ENCODE data around the gene TTLL11. TPM values are rescaled to one million over a fixed set of nuclear protein-coding genes. Genes with fewer than 3 reads are reported as not detected.
"Not testable (repeated sequence)": the region's sequence is repeated elsewhere in the genome, so short reads cannot be mapped to it uniquely, and the experiment has no call there.

TTLL11 gene
- total RNA-seq, 1 donor: 1.0 TPM

DNA sequence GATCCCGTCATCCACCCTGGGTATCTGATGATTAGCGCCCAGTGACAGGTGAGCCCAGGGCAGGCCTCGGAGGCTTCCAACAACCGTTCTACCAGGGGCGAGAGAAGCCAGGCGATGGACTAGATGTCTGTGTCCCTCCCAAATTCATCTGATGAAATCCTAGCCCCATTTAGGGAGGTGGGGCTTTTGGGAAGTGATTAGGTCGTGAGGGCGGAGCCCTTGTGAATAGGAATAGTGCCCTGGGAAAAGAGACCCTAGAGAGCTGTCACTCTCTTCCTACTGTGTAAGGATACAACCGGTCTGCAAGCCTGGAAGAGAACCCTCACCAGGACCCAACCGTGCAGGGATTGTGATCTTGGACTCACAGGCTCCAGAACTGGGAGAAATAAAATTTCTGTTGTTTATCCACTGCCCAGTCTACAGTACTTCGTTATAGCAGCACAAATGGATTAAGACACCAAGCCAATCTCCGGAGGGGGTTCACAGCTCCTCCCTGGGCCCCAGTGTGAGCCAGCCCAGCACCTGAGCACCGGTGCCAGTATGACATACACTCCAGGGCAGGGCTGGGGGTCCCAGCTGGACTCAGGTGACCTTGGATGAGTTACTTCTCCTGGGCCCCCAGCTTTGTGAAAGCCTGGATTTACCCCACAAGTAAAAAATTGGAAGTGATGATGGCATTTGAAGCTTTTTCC, 279.4 kb downstream of the TTLL11 start:
- no peaks in the 10 kb centered on the region for H3K9me3 ChIP-seq (ENCODE audit: low read depth, low read length)
- H3K27me3 ChIP-seq (ENCODE audit: insufficient read depth, low read length): no peaks in the 10 kb centered on the region
- no peaks in the 10 kb centered on the region for H3K4me1 ChIP-seq (ENCODE audit: insufficient read depth, low read length)
- H3K4me3 ChIP-seq (ENCODE audit: low read length): no peak overlapping the region

DNA sequence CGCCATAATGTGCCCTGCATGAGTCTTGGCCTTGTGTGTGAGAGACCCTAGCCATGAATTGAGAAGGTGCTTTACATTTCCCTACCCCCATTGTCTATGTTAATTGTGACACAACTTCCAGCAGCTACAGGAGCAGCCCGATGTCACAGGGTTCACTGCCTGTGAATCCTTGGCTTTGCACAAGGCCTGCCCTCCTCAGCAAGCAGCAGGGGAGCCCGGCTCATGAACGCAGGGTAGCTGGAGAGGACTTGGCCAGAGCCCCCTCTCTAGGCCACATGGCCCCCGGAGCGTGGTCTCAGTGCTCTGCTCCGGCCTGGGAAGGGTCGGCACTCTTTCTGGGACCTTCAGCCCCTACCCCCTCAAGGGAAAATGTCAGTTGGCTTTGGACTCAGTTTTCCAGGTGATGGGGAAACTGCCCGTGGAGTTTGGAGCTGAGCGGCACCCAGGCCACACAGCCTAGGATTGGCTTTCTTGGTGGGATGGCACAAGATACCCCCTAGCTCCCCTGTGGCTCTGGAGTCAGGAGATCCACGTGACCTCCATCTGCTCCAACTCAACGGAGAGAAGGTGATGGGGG, 280.9 kb downstream of the TTLL11 start:
- H3K9me3 ChIP-seq (ENCODE audit: low read depth, low read length): no peaks in the 10 kb centered on the region
- no peak overlapping the region for H3K4me3 ChIP-seq (ENCODE audit: low read length)
- no peaks in the 10 kb centered on the region for H3K27me3 ChIP-seq (ENCODE audit: insufficient read depth, low read length)
- H3K4me1 ChIP-seq (ENCODE audit: insufficient read depth, low read length): no peaks in the 10 kb centered on the region

DNA sequence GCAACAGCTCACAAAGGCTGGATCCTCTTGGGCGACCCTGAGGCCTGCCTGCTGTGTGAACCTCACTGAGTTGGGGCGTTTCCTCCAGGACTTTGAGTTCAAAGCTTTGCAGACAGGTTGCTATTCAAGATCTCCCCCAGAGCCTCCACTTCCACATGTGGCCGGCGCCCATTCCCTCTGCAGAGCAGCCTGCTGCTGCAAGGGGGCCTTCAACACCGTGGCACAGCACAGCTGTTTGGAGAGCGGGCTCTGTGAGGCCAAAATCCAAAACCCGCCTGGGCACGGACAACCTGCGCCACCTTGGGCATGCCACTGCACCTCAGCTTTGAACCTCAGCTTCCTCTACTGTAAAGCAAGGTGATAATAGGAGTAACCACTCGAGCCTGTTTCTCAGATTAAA, 281.4 kb downstream of the TTLL11 start:
- Histone ChIP-seq H3K9me3 (ENCODE audit: low read depth, low read length) (no peaks in the 10 kb centered on the region), H3K4me3 (ENCODE audit: low read length) (no peak overlapping the region), H3K27me3 (ENCODE audit: insufficient read depth, low read length) (no peaks in the 10 kb centered on the region), H3K4me1 (ENCODE audit: insufficient read depth, low read length) (no peaks in the 10 kb centered on the region)

DNA sequence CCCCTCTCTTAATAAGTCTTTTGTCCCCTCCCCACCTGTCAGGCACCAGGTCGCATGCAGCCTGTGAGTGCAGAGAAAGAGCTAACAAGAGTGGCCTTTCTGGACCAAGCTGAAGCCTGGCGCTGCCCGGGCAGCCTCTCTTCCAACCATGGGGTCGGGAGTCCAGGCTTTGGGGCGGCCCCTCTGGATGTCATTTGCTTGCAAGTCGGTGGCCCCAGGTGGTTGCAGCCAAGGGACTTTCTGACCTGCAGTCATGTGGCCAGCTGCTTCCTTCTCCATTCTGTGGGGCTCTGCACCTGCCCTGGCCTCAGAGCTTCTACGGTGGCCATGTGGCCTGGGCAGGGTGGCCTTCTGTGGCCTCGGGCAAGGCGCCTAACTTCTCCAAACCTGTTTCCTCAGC, 282.0 kb downstream of the TTLL11 start:
- no peaks in the 10 kb centered on the region for H3K9me3 ChIP-seq (ENCODE audit: low read depth, low read length)

DNA sequence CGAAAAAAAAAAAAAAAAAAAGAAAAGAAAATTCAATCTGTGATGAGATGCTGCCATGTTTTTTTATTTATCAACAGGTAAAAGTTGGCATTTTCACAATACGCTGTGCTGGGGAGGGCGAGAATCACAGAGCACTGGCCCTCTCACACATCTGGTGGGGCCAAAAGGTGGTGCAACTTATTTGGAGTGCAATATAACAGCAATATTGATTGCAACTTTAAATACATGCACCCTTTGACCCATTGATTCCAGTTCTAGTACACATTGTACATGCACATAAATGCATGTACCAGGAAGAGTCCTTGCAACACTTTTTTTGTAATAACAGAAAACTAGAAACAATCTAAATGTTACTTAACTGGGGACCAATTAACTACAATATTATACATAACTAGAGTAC, 282.6 kb downstream of the TTLL11 start:
- no peaks in the 10 kb centered on the region for H3K27me3 ChIP-seq (ENCODE audit: insufficient read depth, low read length)
- no peak overlapping the region for H3K4me3 ChIP-seq (ENCODE audit: low read length)
- no peaks in the 10 kb centered on the region for H3K9me3 ChIP-seq (ENCODE audit: low read depth, low read length)
- no peaks in the 10 kb centered on the region for H3K4me1 ChIP-seq (ENCODE audit: insufficient read depth, low read length)

More for the DNA sequence above, 282.0 kb downstream of the TTLL11 start:
- Histone ChIP-seq H3K4me3 (ENCODE audit: low read length) (no peak overlapping the region), H3K27me3 (ENCODE audit: insufficient read depth, low read length) (no peaks in the 10 kb centered on the region), H3K4me1 (ENCODE audit: insufficient read depth, low read length) (no peaks in the 10 kb centered on the region)

DNA sequence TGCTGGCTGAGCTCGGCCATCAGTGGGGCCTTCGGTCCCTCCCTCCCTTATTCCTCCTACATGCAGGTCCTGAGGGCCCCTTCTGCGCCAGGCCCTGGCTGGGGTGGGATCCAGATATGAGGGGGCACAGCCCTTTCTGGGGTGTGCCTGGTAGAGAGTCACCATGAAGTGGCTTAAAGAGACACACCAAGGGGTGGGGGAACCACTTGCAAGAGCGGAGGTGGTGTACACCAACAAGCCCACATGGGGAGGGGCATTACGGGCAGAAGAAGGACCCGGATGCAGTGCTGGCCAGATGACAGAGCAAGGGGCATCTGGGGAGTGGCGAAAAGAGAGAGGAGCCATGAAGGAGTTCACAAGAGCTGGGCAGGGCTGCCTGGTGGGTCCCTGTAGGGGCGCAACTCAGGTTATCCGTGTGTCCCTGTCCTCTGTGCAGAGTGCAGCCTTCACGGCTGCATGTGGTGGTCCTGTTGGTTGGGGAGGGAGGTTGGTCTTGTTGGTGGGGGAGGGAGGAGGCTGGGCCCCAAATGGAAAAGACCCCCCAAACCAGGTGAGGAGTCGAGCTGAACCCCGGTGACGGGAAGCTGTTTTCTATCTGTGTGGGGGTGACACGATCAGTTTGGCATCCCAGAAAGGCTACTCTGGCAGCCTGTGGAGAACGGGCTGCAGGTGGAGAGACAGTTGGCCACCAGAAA, 283.6 kb downstream of the TTLL11 start:
- no peaks in the 10 kb centered on the region for H3K4me1 ChIP-seq (ENCODE audit: insufficient read depth, low read length)
- no peak overlapping the region for H3K4me3 ChIP-seq (ENCODE audit: low read length)
- H3K27me3 ChIP-seq (ENCODE audit: insufficient read depth, low read length): no peaks in the 10 kb centered on the region

DNA sequence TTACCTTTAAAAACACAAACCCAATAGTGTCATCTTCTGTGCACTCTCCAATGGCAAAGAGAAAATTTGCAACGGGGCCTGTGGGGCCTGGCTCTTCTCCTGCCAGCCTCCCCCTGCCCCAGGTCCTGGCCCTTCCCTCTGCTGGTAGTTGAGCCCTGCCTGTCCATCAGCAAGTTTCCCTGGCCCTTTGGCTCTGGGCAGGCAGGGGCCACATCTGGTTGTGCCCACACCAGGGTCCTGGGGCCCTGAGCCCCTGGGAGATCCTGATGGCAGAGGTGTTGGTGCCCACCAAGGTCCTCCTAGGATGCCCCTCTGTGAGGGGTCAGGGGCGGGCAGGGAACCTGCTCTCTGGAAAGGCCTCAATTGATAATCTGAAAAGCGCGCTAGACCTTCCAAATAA, 284.3 kb downstream of the TTLL11 start:
- no peak overlapping the region for H3K4me3 ChIP-seq (ENCODE audit: low read length)
- H3K4me1 ChIP-seq (ENCODE audit: insufficient read depth, low read length): no peaks in the 10 kb centered on the region
- no peaks in the 10 kb centered on the region for H3K27me3 ChIP-seq (ENCODE audit: insufficient read depth, low read length)
- no peaks in the 10 kb centered on the region for H3K9me3 ChIP-seq (ENCODE audit: low read depth, low read length)

More for the DNA sequence above, 283.6 kb downstream of the TTLL11 start:
- H3K9me3 ChIP-seq (ENCODE audit: low read depth, low read length): no peaks in the 10 kb centered on the region

DNA sequence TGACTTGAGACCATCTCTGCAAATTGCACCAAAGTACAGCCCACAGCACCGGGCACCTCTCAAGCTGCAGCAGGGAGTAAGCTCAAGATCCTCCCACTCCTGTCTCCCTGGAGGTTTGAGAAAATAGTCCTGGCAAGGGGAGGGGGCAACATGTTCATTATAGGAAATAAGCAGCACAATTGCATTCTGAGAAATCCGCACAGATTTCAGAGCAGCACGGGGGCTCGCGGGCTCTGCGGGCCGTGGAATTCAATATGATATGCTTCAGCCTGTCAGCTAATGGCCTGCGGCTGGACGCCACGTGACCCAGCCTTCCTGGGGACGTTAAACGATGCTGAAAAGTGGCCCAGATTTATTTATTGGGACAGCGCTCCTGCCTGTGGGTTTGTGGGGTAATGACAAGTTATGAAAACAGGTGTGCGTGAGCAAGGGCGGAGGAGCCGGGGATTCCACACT, 285.3 kb downstream of the TTLL11 start:
- H3K27me3 ChIP-seq (ENCODE audit: insufficient read depth, low read length): no peaks in the 10 kb centered on the region
- H3K9me3 ChIP-seq (ENCODE audit: low read depth, low read length): no peaks in the 10 kb centered on the region
- no peaks in the 10 kb centered on the region for H3K4me1 ChIP-seq (ENCODE audit: insufficient read depth, low read length)
- no peak overlapping the region for H3K4me3 ChIP-seq (ENCODE audit: low read length)

DNA sequence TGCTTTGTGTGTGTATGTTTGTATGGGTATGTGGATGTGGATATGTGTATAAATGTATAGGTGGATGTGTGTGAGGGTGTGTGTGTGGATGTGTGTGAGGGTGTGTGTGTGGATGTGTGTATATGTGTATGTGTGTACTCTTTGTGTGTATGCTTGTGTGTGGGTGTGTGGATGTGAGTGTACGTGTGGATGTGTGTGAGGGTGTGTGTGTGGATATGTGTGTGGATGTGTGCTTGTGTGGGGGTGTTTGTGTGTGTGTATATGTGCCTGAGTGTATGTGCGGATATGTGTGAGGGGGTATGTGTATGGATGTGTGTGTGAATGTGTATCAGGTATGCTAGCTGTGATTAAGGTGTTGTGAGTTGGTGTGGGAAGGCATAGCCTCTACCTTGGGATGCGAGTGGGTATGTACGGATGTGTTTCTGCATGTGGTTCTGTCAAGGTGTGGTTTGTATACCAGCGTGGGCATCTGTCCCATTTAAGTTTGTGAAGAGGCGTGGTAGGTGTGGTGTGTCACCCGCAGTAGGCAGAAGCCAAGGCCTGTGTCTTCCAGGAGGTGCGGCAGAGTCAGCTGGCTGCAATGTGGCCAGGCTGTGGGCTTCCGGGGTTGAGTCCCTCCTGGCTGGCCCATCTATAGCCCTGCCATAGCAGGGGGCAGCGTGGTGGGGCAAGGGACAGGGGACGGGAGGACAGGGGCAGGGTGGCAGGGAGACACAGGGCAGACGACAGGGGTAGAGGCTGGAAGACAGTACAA, 285.9 kb downstream of the TTLL11 start:
- Histone ChIP-seq H3K9me3 (ENCODE audit: low read depth, low read length) (no peaks in the 10 kb centered on the region), H3K4me3 (ENCODE audit: low read length) (no peak overlapping the region), H3K4me1 (ENCODE audit: insufficient read depth, low read length) (no peaks in the 10 kb centered on the region), H3K27me3 (ENCODE audit: insufficient read depth, low read length) (no peaks in the 10 kb centered on the region)

DNA sequence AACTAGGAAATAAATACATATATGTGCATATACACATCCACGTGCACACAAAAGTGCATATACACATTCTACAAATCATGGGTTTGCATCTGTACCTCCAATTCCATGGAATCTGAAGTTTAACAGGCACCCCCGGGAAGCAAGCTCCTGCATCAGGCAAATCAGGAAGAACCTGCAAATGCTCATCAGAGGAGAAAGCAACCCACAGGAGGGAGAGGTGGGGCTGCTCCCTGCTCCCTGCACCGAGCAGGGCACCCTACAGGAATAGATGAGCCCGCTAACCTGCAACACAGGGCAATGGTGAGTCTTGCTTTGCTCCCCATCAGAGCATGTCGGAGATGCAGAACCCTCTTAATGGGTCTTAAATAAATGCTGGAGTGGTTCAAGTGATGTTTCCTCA, 290.4 kb downstream of the TTLL11 start:
- H3K9me3 ChIP-seq (ENCODE audit: low read depth, low read length): no peaks in the 10 kb centered on the region
- H3K4me1 ChIP-seq (ENCODE audit: insufficient read depth, low read length): no peaks in the 10 kb centered on the region
- no peaks in the 10 kb centered on the region for H3K27me3 ChIP-seq (ENCODE audit: insufficient read depth, low read length)
- no peak overlapping the region for H3K4me3 ChIP-seq (ENCODE audit: low read length)

DNA sequence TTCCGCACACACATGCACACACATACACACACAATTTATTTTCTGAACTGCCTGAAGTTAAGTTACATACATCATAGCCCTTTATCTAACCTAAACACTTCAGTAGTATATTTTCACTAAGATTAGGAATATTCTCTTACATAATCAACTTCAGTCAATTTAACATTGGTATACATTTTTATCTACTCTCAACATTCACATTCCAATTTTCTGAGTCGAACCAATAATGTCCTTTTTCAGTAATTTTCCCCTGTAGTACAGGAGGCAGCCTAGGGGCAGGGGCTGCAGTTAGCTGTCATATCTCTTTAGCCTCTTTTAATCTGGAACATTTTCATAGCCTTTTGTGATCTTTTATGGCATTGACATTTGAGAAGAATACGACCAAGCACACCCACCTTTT, 291.5 kb downstream of the TTLL11 start:
- Histone ChIP-seq H3K9me3 (ENCODE audit: low read depth, low read length) (no peaks in the 10 kb centered on the region), H3K27me3 (ENCODE audit: insufficient read depth, low read length) (no peaks in the 10 kb centered on the region), H3K4me1 (ENCODE audit: insufficient read depth, low read length) (no peaks in the 10 kb centered on the region), H3K4me3 (ENCODE audit: low read length) (no peak overlapping the region)

DNA sequence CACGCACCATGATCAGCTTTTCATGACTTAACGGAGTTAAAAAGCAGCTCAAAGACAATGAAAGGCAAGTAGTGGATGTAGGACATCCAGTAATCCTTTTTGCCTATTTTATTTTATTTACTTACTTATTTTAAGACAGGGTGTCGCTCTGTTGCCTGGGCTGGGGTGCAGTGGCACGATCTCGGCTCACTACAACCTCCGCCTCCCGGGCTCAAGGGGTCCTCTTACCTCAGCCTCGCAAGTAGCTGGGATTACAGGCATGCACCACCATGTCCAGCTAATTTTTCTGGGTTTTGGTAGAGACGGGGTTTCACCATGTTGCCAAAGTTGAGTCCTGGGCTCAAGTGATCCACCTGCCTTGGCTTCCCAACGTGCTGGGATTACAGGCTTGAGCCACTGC, 292.7 kb downstream of the TTLL11 start:
- Histone ChIP-seq H3K9me3 (ENCODE audit: low read depth, low read length) (no peaks in the 10 kb centered on the region), H3K4me3 (ENCODE audit: low read length) (no peak overlapping the region), H3K27me3 (ENCODE audit: insufficient read depth, low read length) (no peaks in the 10 kb centered on the region), H3K4me1 (ENCODE audit: insufficient read depth, low read length) (no peaks in the 10 kb centered on the region)

DNA sequence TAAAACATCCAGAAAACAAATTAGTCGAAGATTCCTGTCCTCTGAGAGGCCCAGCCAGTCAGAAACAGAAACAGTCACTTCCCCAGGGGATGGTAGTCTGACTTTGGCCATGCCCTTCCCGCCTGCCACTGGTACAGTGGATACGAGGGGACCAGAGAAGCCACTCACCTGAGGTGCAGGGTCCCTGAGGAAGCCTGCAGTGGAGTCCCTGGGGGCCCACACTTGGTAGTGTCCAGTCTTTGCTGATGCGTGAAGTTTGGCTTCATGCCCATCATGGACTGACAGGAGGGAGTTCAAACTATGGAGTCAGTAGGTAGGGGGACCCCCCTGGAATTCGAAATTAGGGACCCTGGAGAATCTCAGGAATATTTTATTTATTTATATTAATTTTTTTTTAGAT, 294.2 kb downstream of the TTLL11 start:
- Histone ChIP-seq H3K9me3 (ENCODE audit: low read depth, low read length) (no peaks in the 10 kb centered on the region), H3K4me1 (ENCODE audit: insufficient read depth, low read length) (no peaks in the 10 kb centered on the region), H3K27me3 (ENCODE audit: insufficient read depth, low read length) (no peaks in the 10 kb centered on the region), H3K4me3 (ENCODE audit: low read length) (no peak overlapping the region)

DNA sequence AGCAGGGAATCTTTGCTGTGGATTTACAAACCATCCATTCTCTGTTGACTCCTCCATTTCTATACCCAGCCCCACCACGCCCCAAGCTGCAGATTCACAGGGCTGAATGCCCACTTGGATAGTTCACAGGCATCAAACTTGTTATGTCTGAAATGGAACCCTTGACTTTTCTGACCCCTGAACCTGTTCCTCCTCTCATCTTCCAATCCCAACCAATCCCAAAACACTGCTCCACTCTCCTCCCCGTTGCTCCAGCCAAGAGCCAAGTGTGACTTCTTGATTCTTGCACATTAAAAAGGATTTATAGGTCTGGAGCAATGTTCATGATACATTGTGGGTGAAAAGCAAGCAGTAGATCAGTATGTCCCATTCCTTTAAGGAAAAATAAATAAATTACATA, 296.0 kb downstream of the TTLL11 start:
- Histone ChIP-seq H3K9me3 (ENCODE audit: low read depth, low read length) (no peaks in the 10 kb centered on the region), H3K4me1 (ENCODE audit: insufficient read depth, low read length) (no peaks in the 10 kb centered on the region)

DNA sequence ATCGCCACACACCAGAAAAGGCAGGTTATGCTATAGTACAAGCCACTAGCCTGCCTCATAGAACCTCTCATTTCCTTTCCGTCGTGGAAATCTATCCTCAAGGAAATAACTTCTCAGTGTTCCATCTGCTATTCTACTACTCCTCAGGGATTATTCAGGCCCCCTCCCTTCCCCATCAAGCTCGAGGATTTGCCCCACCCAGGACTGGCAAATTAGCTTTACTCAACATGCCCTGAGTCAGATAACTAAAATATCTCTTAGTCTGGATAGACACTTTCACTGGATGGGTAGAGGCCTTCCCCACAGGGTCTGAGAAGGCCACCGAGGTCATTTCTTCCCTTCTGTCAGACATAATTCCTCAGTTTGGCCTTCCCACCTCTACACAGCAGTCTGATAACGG, 298.8 kb downstream of the TTLL11 start:
- H3K4me3 ChIP-seq (ENCODE audit: low read length); H3K27me3 ChIP-seq (ENCODE audit: insufficient read depth, low read length); H3K4me1 ChIP-seq (ENCODE audit: insufficient read depth, low read length); H3K9me3 ChIP-seq (ENCODE audit: low read depth, low read length): not testable (repeated sequence)

More for the DNA sequence above, 296.0 kb downstream of the TTLL11 start:
- no peaks in the 10 kb centered on the region for H3K27me3 ChIP-seq (ENCODE audit: insufficient read depth, low read length)
- no peak overlapping the region for H3K4me3 ChIP-seq (ENCODE audit: low read length)
